Astrocyte (in vitro differentiated cells and primary cell): ENCODE measurements around the gene PABPC1L.

Experiments used
- EZH2 ChIP-seq: IDR thresholded peaks from 2 replicates; pipeline ENCODE4 v1.6.1; 2012; ENCODE audit warnings: mild to moderate bottlenecking, low read length, inconsistent platforms; ENCODE audit not compliant: insufficient read depth
- TF ChIP-seq, protein P1 (sequence below): IDR thresholded peaks from 2 replicates; pipeline ENCODE4 v1.5.1; 2011; ENCODE audit warnings: low read depth, mild to moderate bottlenecking, inconsistent platforms, low read length, moderate library complexity; ENCODE audit not compliant: insufficient read depth

DNA sequence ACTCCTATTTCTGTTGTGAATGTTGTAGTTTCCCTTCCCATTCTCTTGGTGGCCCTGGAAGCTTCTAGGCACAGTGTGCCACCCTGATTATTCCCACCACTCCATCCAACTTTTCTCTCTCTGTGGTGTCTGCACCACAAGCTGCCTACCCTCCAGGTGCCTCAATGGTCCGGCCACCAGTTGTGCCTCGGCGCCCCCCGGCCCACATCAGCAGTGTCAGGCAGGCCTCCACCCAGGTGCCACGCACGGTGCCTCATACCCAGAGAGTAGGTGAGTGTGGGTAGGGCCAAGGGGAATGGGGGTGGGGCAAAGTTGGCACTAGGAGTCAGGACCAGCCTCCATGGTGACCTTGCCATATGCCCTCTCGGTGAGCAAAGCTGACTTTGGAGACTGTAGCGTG, 23.1 kb downstream of the PABPC1L start:
- no peak for TF ChIP-seq EZH2
- TF ChIP-seq, protein P1, sequence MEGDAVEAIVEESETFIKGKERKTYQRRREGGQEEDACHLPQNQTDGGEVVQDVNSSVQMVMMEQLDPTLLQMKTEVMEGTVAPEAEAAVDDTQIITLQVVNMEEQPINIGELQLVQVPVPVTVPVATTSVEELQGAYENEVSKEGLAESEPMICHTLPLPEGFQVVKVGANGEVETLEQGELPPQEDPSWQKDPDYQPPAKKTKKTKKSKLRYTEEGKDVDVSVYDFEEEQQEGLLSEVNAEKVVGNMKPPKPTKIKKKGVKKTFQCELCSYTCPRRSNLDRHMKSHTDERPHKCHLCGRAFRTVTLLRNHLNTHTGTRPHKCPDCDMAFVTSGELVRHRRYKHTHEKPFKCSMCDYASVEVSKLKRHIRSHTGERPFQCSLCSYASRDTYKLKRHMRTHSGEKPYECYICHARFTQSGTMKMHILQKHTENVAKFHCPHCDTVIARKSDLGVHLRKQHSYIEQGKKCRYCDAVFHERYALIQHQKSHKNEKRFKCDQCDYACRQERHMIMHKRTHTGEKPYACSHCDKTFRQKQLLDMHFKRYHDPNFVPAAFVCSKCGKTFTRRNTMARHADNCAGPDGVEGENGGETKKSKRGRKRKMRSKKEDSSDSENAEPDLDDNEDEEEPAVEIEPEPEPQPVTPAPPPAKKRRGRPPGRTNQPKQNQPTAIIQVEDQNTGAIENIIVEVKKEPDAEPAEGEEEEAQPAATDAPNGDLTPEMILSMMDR = no peak
